Activated CD4-positive, alpha-beta memory T cell treated with anti-CD3 and anti-CD28 coated beads for 36 hours (primary cell): Measurements from ENCODE around the gene ADISSP. TPM values are rescaled to one million over a fixed set of nuclear protein-coding genes. Genes with fewer than 3 reads are reported as not detected.

Experiments used
- CTCF ChIA-PET: fragments of 350-600 bp; sonication (Branson Sonifier 250); formaldehyde crosslinking; loops from one replicate; lab custom pipeline; 2021; ENCODE audit warnings: antibody characterized with exemption, inconsistent platforms; lab: Charles Lee
- POLR2A ChIA-PET: fragments of 350-600 bp; sonication (Branson Sonifier 250); formaldehyde crosslinking; loops from one replicate; lab custom pipeline; 2021; ENCODE audit warnings: antibody characterized with exemption; lab: Charles Lee
- DNase-seq: peaks from one replicate; pipeline ENCODE4 v3.0.0-alpha.2; 2020
- H3K27ac Mint-ChIP-seq: one replicate; pipeline ENCODE4 v1.8.0; 2021; ENCODE audit warnings: mixed read lengths
- H3K27me3 Mint-ChIP-seq: one replicate; pipeline ENCODE4 v1.8.0; 2021; ENCODE audit warnings: mixed read lengths
- H3K36me3 Mint-ChIP-seq: one replicate; pipeline ENCODE4 v1.8.0; 2021; ENCODE audit warnings: mixed read lengths
- H3K4me1 Mint-ChIP-seq: one replicate; pipeline ENCODE4 v1.8.0; 2021; ENCODE audit warnings: low read depth, mixed read lengths
- H3K4me3 Mint-ChIP-seq: one replicate; pipeline ENCODE4 v1.8.0; 2021; ENCODE audit warnings: mild to moderate bottlenecking, mixed read lengths
- H3K9me3 Mint-ChIP-seq: one replicate; pipeline ENCODE4 v1.8.0; 2021; ENCODE audit warnings: mixed read lengths
- intact Hi-C: fragments of 100-400 bp; cut with micrococcal nuclease; formaldehyde crosslinking; loops from one replicate; pipeline ENCODE4 v1.15.1; 2023
- total RNA-seq, 2 experiments: library from RNA; stranded (reverse); gene quantifications; one replicate each; pipeline ENCODE4 v1.2.3, GENCODE V29; 2021

Gene ADISSP
- total RNA-seq, 2 experiments from 2014 or later, result 50.6 to 51.4 TPM

DNA sequence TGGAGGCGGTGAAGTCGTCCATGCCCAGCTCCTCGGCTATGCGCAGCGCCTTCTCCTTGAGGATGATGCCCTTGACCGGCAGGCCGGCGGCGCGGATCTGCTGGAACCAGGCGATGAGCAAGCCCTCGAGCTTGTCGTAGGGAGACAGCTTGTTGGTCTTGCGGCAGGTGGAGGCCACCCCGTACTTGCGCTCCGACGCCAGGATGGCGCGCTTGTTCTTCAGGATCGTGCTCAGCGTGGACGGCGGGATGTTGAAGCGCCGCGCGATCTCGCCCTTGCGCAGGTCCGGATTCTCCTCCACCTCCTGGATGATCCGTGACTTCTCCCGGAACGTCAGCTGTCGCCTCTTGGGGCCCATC lies 18.6 kb upstream of the ADISSP start:
- DNase-seq, result peak; percentile 64
- no peaks in the 10 kb centered on the region for H3K27me3 Mint-ChIP-seq
- peak overlapping the region; percentile 83 for H3K4me3 Mint-ChIP-seq
- intact Hi-C loops, result loop anchor here (10.0 kb wide), 1 partner anchor 299 kb away; no protein-coding TSS in a partner anchor
- peak overlapping the region; percentile 79 for H3K27ac Mint-ChIP-seq
- H3K4me1 Mint-ChIP-seq, result peaks cover 44% of the 10 kb centered on the region
- no peaks in the 10 kb centered on the region for H3K9me3 Mint-ChIP-seq
- POLR2A ChIA-PET, result interaction anchor here (0.8 to 3.4 kb wide), 5 partner anchors 18 to 69 kb away, joined by 3 to 27 read pairs (median 5); partner anchors contain the start of genes ADISSP and AP5S1
- peaks cover 6% of the 10 kb centered on the region for H3K36me3 Mint-ChIP-seq
- CTCF ChIA-PET, result interaction anchor here (0.6 to 10.4 kb wide), 13 partner anchors 8 to 299 kb away, joined by 3 to 180 read pairs (median 6); partner anchors contain the start of genes ADISSP and AP5S1

DNA sequence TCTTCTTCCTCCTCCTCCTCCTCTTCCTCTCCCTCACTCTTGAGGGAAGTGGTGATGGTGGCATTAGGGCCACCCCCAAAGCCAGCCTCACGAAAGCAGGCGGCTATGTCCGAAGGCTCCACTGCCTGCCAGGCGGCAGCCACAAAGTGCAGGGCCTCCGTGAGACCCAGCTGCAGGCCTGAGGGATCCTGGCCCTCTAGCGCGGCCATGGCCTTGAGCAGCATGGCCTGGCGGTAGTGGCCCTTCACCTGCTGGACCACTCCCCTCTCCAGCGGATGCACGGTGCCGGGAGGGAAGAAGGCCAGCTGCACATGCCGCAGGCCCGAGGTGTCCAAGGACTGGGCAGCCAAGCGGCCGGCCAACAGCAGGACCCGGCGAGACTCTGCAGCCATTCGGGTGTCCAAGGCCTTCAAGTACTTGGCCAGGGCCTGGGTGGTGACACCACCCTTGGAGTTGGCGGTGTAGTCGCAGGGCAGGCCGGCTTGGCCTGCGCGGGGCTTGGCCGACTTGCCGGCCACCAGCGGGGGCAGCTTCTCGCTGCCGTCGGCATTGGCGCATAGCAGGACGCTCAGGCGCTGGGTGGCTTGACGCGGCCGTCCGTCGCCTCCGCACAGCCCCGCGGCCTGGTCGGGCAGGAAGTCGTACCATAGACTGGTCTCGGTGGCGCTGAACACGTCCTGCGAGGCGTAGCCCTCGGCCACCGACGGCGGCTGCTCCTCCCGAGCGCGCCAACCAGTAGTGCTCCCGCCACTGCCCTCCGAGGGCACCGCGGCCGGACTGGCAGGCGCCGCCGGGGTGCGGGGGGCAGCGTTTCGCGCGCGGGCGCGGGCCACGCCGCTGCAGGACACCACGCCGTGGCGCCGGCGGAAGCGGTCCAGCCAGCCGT lies 17.9 kb upstream of the ADISSP start:
- CTCF ChIA-PET, result interaction anchor here (0.6 to 10.4 kb wide), 9 partner anchors 10 to 70 kb away, joined by 3 to 180 read pairs (median 6); partner anchors contain the start of genes ADISSP and AP5S1
- peak overlapping the region; percentile 83 for H3K4me3 Mint-ChIP-seq
- no peaks in the 10 kb centered on the region for H3K27me3 Mint-ChIP-seq
- POLR2A ChIA-PET, result interaction anchor here (1.4 to 3.4 kb wide), 3 partner anchors 17 to 60 kb away, joined by 3 to 27 read pairs (median 18); partner anchors contain the start of genes ADISSP and AP5S1
- no peak overlapping the region for H3K27ac Mint-ChIP-seq
- H3K4me1 Mint-ChIP-seq, result peaks cover 51% of the 10 kb centered on the region
- peaks cover 6% of the 10 kb centered on the region for H3K36me3 Mint-ChIP-seq
- intact Hi-C loops, result loop anchor here (10.0 kb wide), 1 partner anchor 299 kb away; no protein-coding TSS in a partner anchor
- no peak for DNase-seq
- no peaks in the 10 kb centered on the region for H3K9me3 Mint-ChIP-seq

DNA sequence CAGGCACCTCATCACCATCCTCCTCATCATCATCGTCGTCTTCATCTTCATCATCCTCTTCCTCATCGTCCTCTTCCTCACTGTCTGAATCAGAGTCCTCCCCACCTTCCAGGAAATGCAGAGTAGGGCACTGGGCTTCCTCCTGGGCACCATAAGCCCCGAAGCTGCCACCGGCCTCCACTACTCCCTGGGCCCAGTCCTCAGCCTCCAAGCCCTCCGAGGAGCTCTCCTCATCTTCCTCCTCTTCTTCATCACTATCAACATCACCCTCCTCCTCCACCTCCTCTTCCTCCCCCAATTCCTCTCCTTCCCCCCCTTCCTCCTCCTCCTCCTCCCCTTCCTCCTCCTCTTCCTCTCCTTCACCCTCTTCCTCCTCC lies 17.3 kb upstream of the ADISSP start:
- ChIA-PET POLR2A (interaction anchor here (3.4 kb wide), 1 partner anchor 17 kb away, joined by 18 read pairs; the partner anchor contains the start of gene ADISSP), CTCF (interaction anchor here (1.9 to 10.4 kb wide), 4 partner anchors 17 to 70 kb away, joined by 8 to 180 read pairs (median 23); partner anchors contain the start of genes ADISSP and AP5S1)
- no peak for DNase-seq
- peaks cover 6% of the 10 kb centered on the region for H3K36me3 Mint-ChIP-seq
- peak overlapping the region; percentile 53 for H3K4me3 Mint-ChIP-seq
- H3K9me3 Mint-ChIP-seq, result no peaks in the 10 kb centered on the region
- peak overlapping the region; percentile 47 for H3K27ac Mint-ChIP-seq
- intact Hi-C loops, result loop anchor here (10.0 kb wide), 1 partner anchor 300 kb away; no protein-coding TSS in a partner anchor
- no peaks in the 10 kb centered on the region for H3K27me3 Mint-ChIP-seq
- H3K4me1 Mint-ChIP-seq, result peaks cover 52% of the 10 kb centered on the region

DNA sequence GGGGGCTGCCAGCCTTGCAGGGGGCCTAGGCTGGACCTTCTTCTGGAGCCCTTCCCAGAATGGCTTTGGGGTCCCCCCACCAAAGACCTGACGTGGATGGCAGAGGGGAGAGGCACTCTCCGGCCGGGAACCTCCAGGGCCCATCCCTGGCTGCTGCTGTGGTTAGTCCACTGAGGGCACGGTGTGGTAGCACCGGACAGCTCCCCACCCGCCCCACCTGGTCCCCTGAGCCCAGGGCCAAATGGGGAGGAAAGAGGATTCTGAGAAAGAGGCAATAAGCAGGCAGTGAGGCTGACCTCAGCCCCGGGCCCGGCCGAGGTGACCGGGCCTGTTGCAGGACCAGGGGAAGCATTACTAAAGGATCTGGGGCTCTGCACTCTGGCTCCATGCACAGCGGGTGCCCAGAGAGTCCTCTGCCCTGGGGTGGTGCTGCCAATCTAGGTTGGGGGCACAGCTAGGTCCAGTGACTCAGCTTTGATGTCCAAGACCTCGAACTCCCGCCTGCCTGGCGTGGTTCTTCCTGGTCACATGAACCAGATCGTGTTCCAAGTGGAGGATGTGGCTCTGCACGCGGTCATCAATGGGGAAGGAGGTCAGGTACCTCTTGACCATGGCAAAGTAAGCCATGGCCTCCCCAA lies 16.8 kb upstream of the ADISSP start:
- Mint-ChIP-seq H3K4me1 (peaks cover 54% of the 10 kb centered on the region), H3K9me3 (no peaks in the 10 kb centered on the region), H3K36me3 (peaks cover 6% of the 10 kb centered on the region), H3K27ac (peak overlapping the region; percentile 47), H3K4me3 (peak overlapping the region; percentile 53), H3K27me3 (peaks cover 4% of the 10 kb centered on the region)
- POLR2A ChIA-PET, result interaction anchor here (3.4 kb wide), 1 partner anchor 16 kb away, joined by 18 read pairs; the partner anchor contains the start of gene ADISSP
- intact Hi-C loops, result loop anchor here (10.0 kb wide), 1 partner anchor 300 kb away; no protein-coding TSS in a partner anchor
- CTCF ChIA-PET, result interaction anchor here (10.4 kb wide), 1 partner anchor 33 kb away, joined by 180 read pairs; the partner anchor contains the start of gene AP5S1
- no peak for DNase-seq

DNA sequence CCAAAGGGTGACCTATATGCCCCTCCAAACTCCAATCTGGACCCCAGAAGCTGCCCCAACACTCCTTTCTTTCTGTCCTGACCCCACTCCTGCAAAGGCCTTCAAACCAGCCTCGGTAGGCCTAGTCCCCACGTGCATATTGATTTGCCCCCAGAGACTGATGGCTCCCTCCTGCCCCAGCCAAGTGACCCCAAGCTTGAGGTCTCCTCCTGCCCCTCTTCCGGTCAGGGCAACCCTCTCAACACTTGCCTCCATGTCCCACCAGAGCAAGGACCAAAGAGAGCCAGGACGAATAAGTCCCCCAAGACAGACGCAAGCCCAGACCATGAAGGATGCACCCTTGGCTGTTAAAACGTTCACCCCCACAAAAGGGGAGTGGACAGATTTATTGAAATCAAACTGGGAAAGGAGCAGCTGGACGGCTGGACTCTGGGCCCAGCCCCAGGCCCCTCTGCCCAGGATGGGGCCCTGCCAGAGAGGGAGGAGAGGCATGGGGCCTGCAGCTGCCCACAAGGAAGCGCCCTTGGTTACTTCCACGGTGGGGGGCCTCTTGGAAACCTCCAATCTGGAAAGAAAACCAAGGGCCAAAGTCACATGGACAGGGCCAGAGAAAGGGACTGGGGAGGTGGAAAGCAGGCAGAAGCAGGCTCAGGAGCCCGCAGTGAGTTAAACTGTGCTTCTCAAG lies 16.1 kb upstream of the ADISSP start:
- Mint-ChIP-seq H3K4me1 (peaks cover 52% of the 10 kb centered on the region), H3K36me3 (peaks cover 6% of the 10 kb centered on the region), H3K27me3 (peaks cover 7% of the 10 kb centered on the region), H3K27ac (no peak overlapping the region), H3K4me3 (no peak overlapping the region), H3K9me3 (no peaks in the 10 kb centered on the region)
- intact Hi-C loops, result loop anchor here (10.0 kb wide), 1 partner anchor 301 kb away; no protein-coding TSS in a partner anchor
- POLR2A ChIA-PET, result interaction anchor here (3.4 kb wide), 1 partner anchor 15 kb away, joined by 18 read pairs; the partner anchor contains the start of gene ADISSP
- no peak for DNase-seq
- CTCF ChIA-PET, result interaction anchor here (10.4 kb wide), 1 partner anchor 33 kb away, joined by 180 read pairs; the partner anchor contains the start of gene AP5S1

DNA sequence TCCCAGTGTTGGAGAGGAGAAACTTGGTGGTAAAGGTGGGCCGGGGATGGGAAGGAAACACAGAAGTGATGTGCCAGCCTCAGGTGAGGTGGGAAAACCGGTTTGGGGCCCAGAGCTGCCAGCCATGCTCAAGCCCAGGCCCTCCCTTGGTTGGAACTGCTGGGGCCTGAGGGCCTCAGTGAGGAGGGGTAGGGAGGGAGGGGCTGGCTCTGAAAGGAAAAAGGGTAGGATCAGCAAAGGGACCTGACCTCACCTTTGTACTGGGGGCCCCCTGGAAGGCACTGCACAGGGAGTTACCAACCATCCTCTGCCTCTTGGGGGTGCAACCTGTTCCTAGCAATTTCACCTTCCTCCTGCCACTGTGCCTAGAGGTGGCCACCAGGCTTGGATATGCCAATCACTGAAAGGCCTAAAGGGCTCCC lies 15.5 kb upstream of the ADISSP start:
- CTCF ChIA-PET, result interaction anchor here (10.4 kb wide), 1 partner anchor 34 kb away, joined by 180 read pairs; the partner anchor contains the start of gene AP5S1
- H3K9me3 Mint-ChIP-seq, result no peaks in the 10 kb centered on the region
- POLR2A ChIA-PET, result no interaction called here
- peaks cover 6% of the 10 kb centered on the region for H3K36me3 Mint-ChIP-seq
- H3K4me3 Mint-ChIP-seq, result no peak overlapping the region
- intact Hi-C loops, result loop anchor here (10.0 kb wide), 1 partner anchor 302 kb away; no protein-coding TSS in a partner anchor
- no peak for DNase-seq
- H3K27me3 Mint-ChIP-seq, result peaks cover 9% of the 10 kb centered on the region
- peaks cover 50% of the 10 kb centered on the region for H3K4me1 Mint-ChIP-seq
- H3K27ac Mint-ChIP-seq, result no peak overlapping the region

DNA sequence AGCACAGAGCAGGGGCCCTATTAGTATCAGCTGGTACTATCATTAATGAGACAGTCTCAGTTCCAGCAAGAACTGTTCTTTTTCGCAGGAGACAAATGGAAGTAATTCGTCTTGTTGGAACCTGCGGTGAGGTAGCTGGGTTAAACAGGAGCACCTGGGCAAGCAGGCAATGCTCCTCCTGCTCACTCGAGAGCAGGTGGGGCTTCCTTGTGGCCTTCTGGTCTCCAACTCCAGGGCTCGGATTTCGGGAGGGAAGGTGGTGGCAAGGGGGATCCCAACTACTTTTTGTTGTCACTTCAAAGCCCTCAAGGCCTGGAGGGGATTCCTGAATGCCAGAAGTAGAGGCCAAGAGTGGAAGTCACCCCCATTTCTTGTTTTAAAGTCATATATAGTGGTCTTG lies 15.0 kb upstream of the ADISSP start:
- Mint-ChIP-seq H3K27me3 (peaks cover 9% of the 10 kb centered on the region), H3K36me3 (peaks cover 6% of the 10 kb centered on the region), H3K9me3 (no peaks in the 10 kb centered on the region), H3K27ac (no peak overlapping the region), H3K4me1 (peaks cover 49% of the 10 kb centered on the region), H3K4me3 (no peak overlapping the region)
- DNase-seq, result no peak
- ChIA-PET POLR2A (no interaction called here), CTCF (interaction anchor here (2.2 to 10.4 kb wide), 2 partner anchors 14 to 34 kb away, joined by 10 to 180 read pairs; partner anchors contain the start of genes ADISSP and AP5S1)
- intact Hi-C loops, result loop anchor here (10.0 kb wide), 1 partner anchor 302 kb away; no protein-coding TSS in a partner anchor

DNA sequence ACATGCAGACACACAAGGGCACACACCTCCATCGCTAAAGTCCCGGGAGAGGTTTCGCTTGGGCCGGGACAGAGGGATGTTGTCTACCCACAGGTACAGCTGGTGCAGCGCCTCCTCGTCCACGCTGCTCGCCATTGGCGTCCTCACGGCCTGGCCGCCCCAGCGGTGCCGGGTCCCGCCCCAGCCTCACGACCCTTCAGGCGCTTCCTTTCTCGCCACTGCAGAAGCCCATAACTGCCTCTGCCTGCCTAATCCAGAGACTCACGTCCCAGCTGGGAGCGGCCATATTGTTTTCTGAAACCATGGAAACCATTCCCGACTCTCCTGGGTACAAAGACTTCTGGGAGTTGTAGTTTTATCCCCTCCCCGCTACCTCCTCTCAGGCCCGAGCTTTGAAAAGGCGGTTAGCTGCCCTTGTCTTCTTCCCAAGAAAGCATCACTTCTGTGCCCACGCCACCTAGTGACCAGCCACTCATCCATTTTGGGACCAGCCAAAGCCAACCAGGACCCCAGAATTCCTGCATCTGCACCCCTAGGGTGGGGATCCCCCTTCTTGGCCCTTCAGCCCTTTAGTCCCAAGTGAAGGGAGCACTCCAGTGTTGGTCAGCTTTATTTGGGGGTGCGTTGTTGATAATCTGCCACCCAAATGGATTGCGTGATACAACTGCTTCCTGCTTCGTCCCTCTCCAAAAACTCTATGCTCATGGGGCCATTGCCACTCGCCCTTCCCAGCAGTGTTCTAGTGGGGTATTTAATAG lies 13.8 kb upstream of the ADISSP start, which contains the start of gene SPEF1:
Gene SPEF1, minus strand, starts transcription at position 296 of the 758 bp plus-strand sequence. Its CDS starts 161 bp downstream, at position 135.
- H3K9me3 Mint-ChIP-seq, result no peaks in the 10 kb centered on the region
- H3K4me1 Mint-ChIP-seq, result peaks cover 52% of the 10 kb centered on the region
- intact Hi-C loops, result loop anchor here (1.0 to 10.0 kb wide), 2 partner anchors 13 to 303 kb away; no protein-coding TSS in a partner anchor
- no peak within 1 kb of the TSS for H3K27ac Mint-ChIP-seq
- H3K4me3 Mint-ChIP-seq, result peak within 1 kb of the TSS; percentile 43
- H3K36me3 Mint-ChIP-seq, result peaks cover 6% of the 10 kb centered on the region
- ChIA-PET CTCF (interaction anchor here (0.7 to 2.2 kb wide), 4 partner anchors 13 to 304 kb away, joined by 3 to 10 read pairs (median 4); partner anchors contain the start of genes ADISSP and AP5S1), POLR2A (interaction anchor here (1.0 kb wide), 1 partner anchor 13 kb away, joined by 4 read pairs; the partner anchor contains the start of gene ADISSP)
- peaks cover 12% of the 10 kb centered on the region for H3K27me3 Mint-ChIP-seq
- DNase-seq, result peak; percentile 68

DNA sequence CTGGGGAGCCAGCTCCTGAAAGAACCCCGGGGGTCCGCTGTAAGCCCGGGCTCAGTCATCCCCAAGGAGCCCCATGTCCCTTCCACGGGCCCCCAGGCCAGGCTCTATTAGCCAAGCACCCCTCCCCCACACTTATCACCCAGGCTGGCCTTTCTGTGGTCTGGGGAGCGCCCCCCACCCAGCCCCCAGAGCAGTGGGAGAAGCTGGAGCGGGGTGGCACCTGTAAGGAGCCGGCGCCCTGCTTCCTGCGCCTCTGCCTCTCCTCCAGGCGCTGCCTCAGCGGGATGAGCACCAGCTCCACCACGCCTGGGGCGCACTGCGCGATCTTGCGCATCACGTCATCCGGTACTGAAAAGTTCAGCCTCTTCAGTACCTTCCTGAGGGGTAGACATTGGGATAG lies 11.4 kb upstream of the ADISSP start:
- POLR2A ChIA-PET, result interaction anchor here (0.7 to 3.1 kb wide), 2 partner anchors 11 to 89 kb away, joined by 3 to 25 read pairs; partner anchors contain the start of gene ADISSP
- H3K4me3 Mint-ChIP-seq, result no peak overlapping the region

More for the DNA sequence above, 11.4 kb upstream of the ADISSP start:
- H3K9me3 Mint-ChIP-seq, result no peaks in the 10 kb centered on the region
- DNase-seq, result no peak
- no peaks in the 10 kb centered on the region for H3K36me3 Mint-ChIP-seq
- intact Hi-C loops, result no loop called here
- H3K4me1 Mint-ChIP-seq, result peaks cover 39% of the 10 kb centered on the region
- CTCF ChIA-PET, result interaction anchor here (1.0 to 3.5 kb wide), 6 partner anchors 8 to 41 kb away, joined by 3 to 30 read pairs (median 7); partner anchors contain the start of genes ADISSP, AP5S1 and CENPB
- H3K27ac Mint-ChIP-seq, result no peak overlapping the region
- peaks cover 12% of the 10 kb centered on the region for H3K27me3 Mint-ChIP-seq
